ENCODE results near the gene SLITRK1.
A peak's percentile ranks its signal among the peaks of the same experiment; 100 is the strongest.

SLITRK1 gene

GRCh38 chr13:83881917-83882605 lies at the start of gene SLITRK1:
TSS of gene SLITRK1 (minus strand) at chr13:83882474. CDS start at chr13:83881507, 967 bp downstream.
- peak; percentile 70 for DNase-seq

GRCh38 chr13:83929157-83929556 lies 46.9 kb upstream of the SLITRK1 start:
- peak; percentile 8 for DNase-seq

- DNase-seq, result no peak
Measured at GRCh38 chr13:83919775-83920174, 37.5 kb upstream of the SLITRK1 start.

- DNase-seq, result no peak
Measured at GRCh38 chr13:83914368-83914767, 32.1 kb upstream of the SLITRK1 start.

- no peak for DNase-seq
Measured at GRCh38 chr13:83907196-83907989, 25.1 kb upstream of the SLITRK1 start.

- no peak for DNase-seq
Measured at GRCh38 chr13:83906240-83906820, 24.1 kb upstream of the SLITRK1 start.

- DNase-seq, result no peak
Measured at GRCh38 chr13:83905641-83906040, 23.4 kb upstream of the SLITRK1 start.

- peak; percentile 48 for DNase-seq
Measured at GRCh38 chr13:83895994-83896580, 13.8 kb upstream of the SLITRK1 start.

- DNase-seq, result no peak
Measured at GRCh38 chr13:83890358-83890757, 8.1 kb upstream of the SLITRK1 start.

GRCh38 chr13:83884141-83884540 lies 1.9 kb upstream of the SLITRK1 start:
- no peak for DNase-seq

- DNase-seq, result no peak
Measured at GRCh38 chr13:83883061-83883523, 818 bp upstream of the SLITRK1 start.

- DNase-seq, result no peak
Measured at GRCh38 chr13:83882606-83882959, 309 bp upstream of the SLITRK1 start.

GRCh38 chr13:83881140-83881684 lies 1.1 kb downstream of the SLITRK1 start:
- DNase-seq, result no peak

- DNase-seq, result no peak
Measured at GRCh38 chr13:83880275-83881139, 1.8 kb downstream of the SLITRK1 start.

- no peak for DNase-seq
Measured at GRCh38 chr13:83879431-83880171, 2.7 kb downstream of the SLITRK1 start.

- DNase-seq, result no peak
Measured at GRCh38 chr13:83878691-83879430, 3.4 kb downstream of the SLITRK1 start.

- no peak for DNase-seq
Measured at GRCh38 chr13:83877651-83878355, 4.5 kb downstream of the SLITRK1 start.

- DNase-seq, result no peak
Measured at GRCh38 chr13:83876546-83876945, 5.7 kb downstream of the SLITRK1 start.

- DNase-seq, result no peak
Measured at GRCh38 chr13:83867708-83868107, 14.6 kb downstream of the SLITRK1 start.
